Bronchial epithelial cell (primary cell): Measurements from ENCODE around the gene CDK18. TPM values are rescaled to one million over a fixed set of nuclear protein-coding genes. Genes with fewer than 3 reads are reported as not detected.
A peak's percentile ranks its signal among the peaks of the same experiment; 100 is the strongest.

Experiments used
- DNase-seq: peaks from one replicate; pipeline ENCODE4 v3.0.0-alpha.2; 2010; ENCODE audit warnings: low read depth
- FAIRE-seq: peaks from 2 replicates; lab custom pipeline; 2011; peaks lifted over from hg19 to GRCh38; lab: Jason Lieb, UNC
- H3K27me3 ChIP-seq: 2 replicates; pipeline ENCODE4 v1.5.1; 2011; ENCODE audit warnings: low read length; ENCODE audit not compliant: control insufficient read depth, insufficient read depth
- H3K36me3 ChIP-seq: 2 replicates; pipeline ENCODE4 v1.5.1; 2011; ENCODE audit warnings: low read length; ENCODE audit not compliant: control insufficient read depth, insufficient read depth
- H3K4me3 ChIP-seq: 2 replicates; pipeline ENCODE4 v1.5.1; 2011; ENCODE audit warnings: mild to moderate bottlenecking, low read depth, low read length, control low read depth
- CTCF ChIP-seq: IDR thresholded peaks from 2 replicates; pipeline ENCODE4 v1.5.1; 2011; ENCODE audit warnings: mild to moderate bottlenecking, moderate library complexity, low read length, control low read depth, inconsistent platforms; ENCODE audit not compliant: insufficient read depth, severe bottlenecking
- total RNA-seq: library from RNA; depleted of rRNA; stranded (reverse); fragments of >200 nt; gene quantifications from 2 replicates; pipeline ENCODE4 v1.2.1, GENCODE V29; 2014

The CDK18 gene
- total RNA-seq, 1 donor from 2014 or later: 1.8 TPM

- no peak for DNase-seq
- Histone ChIP-seq H3K4me3 (no peak overlapping the region), H3K27me3 (no peaks in the 10 kb centered on the region), H3K36me3 (no peaks in the 10 kb centered on the region)
- no peak for FAIRE-seq
- no peak for TF ChIP-seq CTCF
Observed at GRCh38 chr1:205510308-205510950, 6.0 kb downstream of the CDK18 start.

GRCh38 chr1:205510951-205511330 lies 6.5 kb downstream of the CDK18 start:
- H3K36me3 ChIP-seq: peaks cover 1% of the 10 kb centered on the region
- no peak for TF ChIP-seq CTCF
- H3K4me3 ChIP-seq: no peak overlapping the region
- FAIRE-seq (no peak), DNase-seq (no peak)
- H3K27me3 ChIP-seq: no peaks in the 10 kb centered on the region

GRCh38 chr1:205512059-205513045 lies 7.9 kb downstream of the CDK18 start:
- TF ChIP-seq CTCF: no peak
- H3K36me3 ChIP-seq: peaks cover 1% of the 10 kb centered on the region
- DNase-seq (peak; percentile 13), FAIRE-seq (no peak)
- no peaks in the 10 kb centered on the region for H3K27me3 ChIP-seq
- H3K4me3 ChIP-seq: no peak overlapping the region

- no peak for DNase-seq
- FAIRE-seq: no peak
Observed at GRCh38 chr1:205513774-205514173, 9.3 kb downstream of the CDK18 start.

More at GRCh38 chr1:205513774-205514173, 9.3 kb downstream of the CDK18 start:
- no peaks in the 10 kb centered on the region for H3K27me3 ChIP-seq
- no peak overlapping the region for H3K4me3 ChIP-seq
- TF ChIP-seq CTCF: no peak
- peaks cover 1% of the 10 kb centered on the region for H3K36me3 ChIP-seq
